ENCODE data around the gene ANKRD33B. TPM values are rescaled to one million over a fixed set of nuclear protein-coding genes. Genes with fewer than 3 reads are reported as not detected.

ANKRD33B gene
- total and polyA plus RNA-seq, 9 of the 15 experiments (the other 6 are each of a cell fraction or from before 2014, with no cell fraction given) = 0.10 to 1.7 (median 0.40) TPM

DNA sequence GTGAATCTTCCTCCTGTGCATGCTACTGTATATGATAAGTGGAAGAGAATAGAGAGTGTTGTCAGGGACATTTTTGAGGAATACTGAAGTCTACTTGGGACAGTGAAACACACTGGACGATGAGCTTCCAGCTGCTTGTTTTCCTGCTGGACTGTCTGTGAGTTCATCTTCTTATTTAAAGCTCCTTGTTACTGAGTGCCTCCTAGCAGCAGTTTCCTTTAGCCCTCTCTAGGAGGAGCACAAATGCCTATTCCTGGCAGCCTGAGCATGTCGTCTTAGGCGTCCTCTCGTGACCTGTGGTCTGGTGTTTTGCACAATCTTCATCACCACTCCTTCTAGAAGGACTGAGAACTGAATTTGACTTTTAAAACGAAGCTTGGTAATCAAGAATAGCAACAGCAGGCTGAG, 43.8 kb downstream of the ANKRD33B start (continued):
- TF ChIP-seq MITF (IDR thresholded peaks at IDR 0.05) (peak; percentile 73), NCOR1 (IDR thresholded peaks at IDR 0.05) (peak; percentile 30), ZNF24 (IDR thresholded peaks at IDR 0.05) (peak; percentile 38; the same call in 1 of the 2 replicates), ATF1 (CRISPR knock-in tag; IDR thresholded peaks at IDR 0.05) (no peak), ATF1 (tag; IDR thresholded peaks at IDR 0.05) (no peak), ZC3H8 (IDR thresholded peaks at IDR 0.05) (no peak), JUND (IDR thresholded peaks at IDR 0.05; ENCODE audit: borderline replicate concordance, low read depth, low read length) (peak; percentile 56; the same call in 1 of the 2 replicates), JUND (tag; IDR thresholded peaks at IDR 0.05; ENCODE audit: borderline replicate concordance, low read depth, low read length) (no peak; the same call in 2 of the 3 replicates), TRIM24 (IDR thresholded peaks at IDR 0.05) (0 out of 4 replicates have a peak, but pooled peaks of 1 of the 2 experiments have one; percentile 11), ZNF445 (CRISPR knock-in tag; IDR thresholded peaks at IDR 0.05; ENCODE audit: low read depth) (no peak), ZMIZ1 (IDR thresholded peaks at IDR 0.05; ENCODE audit: low read depth in 2 of 2, low read length in 2 of 2) (no peak), KLF16 (IDR thresholded peaks at IDR 0.05) (no peak), ELF2 (CRISPR knock-in tag; IDR thresholded peaks at IDR 0.05) (no peak), FOXK1 (CRISPR knock-in tag; IDR thresholded peaks at IDR 0.05; ENCODE audit: borderline replicate concordance) (no peak), TARDBP (IDR thresholded peaks at IDR 0.05) (0 out of 2 replicates have a peak, but pooled peaks have one; percentile 30), HDAC3 (IDR thresholded peaks at IDR 0.05; ENCODE audit: borderline replicate concordance, partially characterized antibody) (no peak), ZNF133 (CRISPR knock-in tag; IDR thresholded peaks at IDR 0.05) (no peak), U2AF1 (optimal IDR thresholded peaks at IDR 0.05; ENCODE audit: low read depth, low read length) (no peak)
- TF ChIP-seq, protein P1, sequence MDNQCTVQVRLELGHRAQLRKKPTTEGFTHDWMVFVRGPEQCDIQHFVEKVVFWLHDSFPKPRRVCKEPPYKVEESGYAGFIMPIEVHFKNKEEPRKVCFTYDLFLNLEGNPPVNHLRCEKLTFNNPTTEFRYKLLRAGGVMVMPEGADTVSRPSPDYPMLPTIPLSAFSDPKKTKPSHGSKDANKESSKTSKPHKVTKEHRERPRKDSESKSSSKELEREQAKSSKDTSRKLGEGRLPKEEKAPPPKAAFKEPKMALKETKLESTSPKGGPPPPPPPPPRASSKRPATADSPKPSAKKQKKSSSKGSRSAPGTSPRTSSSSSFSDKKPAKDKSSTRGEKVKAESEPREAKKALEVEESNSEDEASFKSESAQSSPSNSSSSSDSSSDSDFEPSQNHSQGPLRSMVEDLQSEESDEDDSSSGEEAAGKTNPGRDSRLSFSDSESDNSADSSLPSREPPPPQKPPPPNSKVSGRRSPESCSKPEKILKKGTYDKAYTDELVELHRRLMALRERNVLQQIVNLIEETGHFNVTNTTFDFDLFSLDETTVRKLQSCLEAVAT (IDR thresholded peaks at IDR 0.05) = peak in 1 of 2 experiments; percentile 68; a peak in 1 of 4 replicates
- TF ChIP-seq, protein P2, sequence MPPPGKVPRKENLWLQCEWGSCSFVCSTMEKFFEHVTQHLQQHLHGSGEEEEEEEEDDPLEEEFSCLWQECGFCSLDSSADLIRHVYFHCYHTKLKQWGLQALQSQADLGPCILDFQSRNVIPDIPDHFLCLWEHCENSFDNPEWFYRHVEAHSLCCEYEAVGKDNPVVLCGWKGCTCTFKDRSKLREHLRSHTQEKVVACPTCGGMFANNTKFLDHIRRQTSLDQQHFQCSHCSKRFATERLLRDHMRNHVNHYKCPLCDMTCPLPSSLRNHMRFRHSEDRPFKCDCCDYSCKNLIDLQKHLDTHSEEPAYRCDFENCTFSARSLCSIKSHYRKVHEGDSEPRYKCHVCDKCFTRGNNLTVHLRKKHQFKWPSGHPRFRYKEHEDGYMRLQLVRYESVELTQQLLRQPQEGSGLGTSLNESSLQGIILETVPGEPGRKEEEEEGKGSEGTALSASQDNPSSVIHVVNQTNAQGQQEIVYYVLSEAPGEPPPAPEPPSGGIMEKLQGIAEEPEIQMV (tag; conservative IDR thresholded peaks at IDR 0.05; ENCODE audit: low read depth) = 0 out of 2 replicates have a peak, but pooled peaks have one; percentile 46

Data from K562 (cell line).